Measurements from ENCODE around the gene ASB6. TPM values are rescaled to one million over a fixed set of nuclear protein-coding genes. Genes with fewer than 3 reads are reported as not detected.
"Not testable (repeated sequence)": the region's sequence is repeated elsewhere in the genome, so short reads cannot be mapped to it uniquely, and the experiment has no call there.

Gene ASB6
- total and polyA plus RNA-seq, 7 experiments from 2014 or later = 18.5 to 40.9 (median 28.1) TPM

- intact Hi-C loops (cut with micrococcal nuclease) = loop anchor here in 1 of 2 donors (2.0 kb wide), 1 partner anchor 22 kb away; the partner anchor contains the start of gene ASB6
- H3K4me3 ChIP-seq (ENCODE audit: low read length) = peak overlapping the region; percentile 44
- no peaks in the 10 kb centered on the region for H3K9me3 Mint-ChIP-seq
These were observed 22.9 kb upstream of the ASB6 start for GRCh38 chr9:129664746-129665388.

GRCh38 chr9:129662239-129662638 is 20.3 kb upstream of the ASB6 start:
- ATAC-seq; H3K9me3 Mint-ChIP-seq; intact Hi-C loops (cut with micrococcal nuclease); H3K36me3 Mint-ChIP-seq; DNase-seq; H3K4me3 Mint-ChIP-seq; POLR2A ChIA-PET; H3K27ac Mint-ChIP-seq; H3K4me3 ChIP-seq (ENCODE audit: low read length); H3K9me3 ChIP-seq (ENCODE audit: control insufficient read depth in 2 of 3, low read length in 3 of 3); H3K27me3 ChIP-seq (ENCODE audit: control insufficient read depth in 2 of 2, insufficient read depth in 2 of 2, low read length in 2 of 2); H3K36me3 ChIP-seq (ENCODE audit: control insufficient read depth in 2 of 3, insufficient read depth in 3 of 3, low read length in 3 of 3); H3K4me1 ChIP-seq (ENCODE audit: control insufficient read depth in 2 of 2, insufficient read depth in 2 of 2, low read length in 2 of 2); H3K27ac ChIP-seq (ENCODE audit: low read depth, low read length); H3K4me1 Mint-ChIP-seq: not testable (repeated sequence)
- CTCF ChIA-PET = interaction anchor here (0.6 to 0.7 kb wide), 3 partner anchors 10 to 817 kb away, joined by 3 to 7 read pairs (median 4); no protein-coding TSS in a partner anchor
- peaks cover 0 to 24% (median 2%) of the 10 kb centered on the region in 5 donors for H3K27me3 Mint-ChIP-seq

More at GRCh38 chr9:129664746-129665388, 22.9 kb upstream of the ASB6 start:
- ATAC-seq (peak; percentile 61), DNase-seq (peak in 4 of 9 donors; percentile 10 to 13 (median 12))
- no peak overlapping the region for H3K27ac ChIP-seq (ENCODE audit: low read depth, low read length)
- CTCF ChIA-PET = no interaction called here
- no peaks in the 10 kb centered on the region for H3K27me3 ChIP-seq (ENCODE audit: control insufficient read depth in 2 of 2, insufficient read depth in 2 of 2, low read length in 2 of 2)
- Mint-ChIP-seq H3K36me3 (no peaks in the 10 kb centered on the region), H3K4me1 (peaks cover 0 to 9% (median 4%) of the 10 kb centered on the region in 7 donors), H3K4me3 (peak overlapping the region; percentile 64 to 91 (median 83)), H3K27me3 (peaks cover 0 to 31% (median 17%) of the 10 kb centered on the region in 5 donors), H3K27ac (peak overlapping the region in 5 of 9 donors; percentile 14 to 75 (median 62))
- no peaks in the 10 kb centered on the region for H3K4me1 ChIP-seq (ENCODE audit: control insufficient read depth in 2 of 2, insufficient read depth in 2 of 2, low read length in 2 of 2)
- no peaks in the 10 kb centered on the region for H3K9me3 ChIP-seq (ENCODE audit: control insufficient read depth in 2 of 3, low read length in 3 of 3)
- no peaks in the 10 kb centered on the region for H3K36me3 ChIP-seq (ENCODE audit: control insufficient read depth in 2 of 3, insufficient read depth in 3 of 3, low read length in 3 of 3)
- POLR2A ChIA-PET = no interaction called here

GRCh38 chr9:129661029-129661428 is 19.1 kb upstream of the ASB6 start:
- ATAC-seq = no peak
- no peak for DNase-seq
- no peak overlapping the region for H3K4me3 Mint-ChIP-seq

GRCh38 chr9:129656795-129657390 is 14.9 kb upstream of the ASB6 start:
- H3K4me3 ChIP-seq (ENCODE audit: low read length) = no peak overlapping the region
- H3K27me3 ChIP-seq (ENCODE audit: control insufficient read depth in 2 of 2, insufficient read depth in 2 of 2, low read length in 2 of 2) = no peaks in the 10 kb centered on the region
- Mint-ChIP-seq H3K9me3 (no peaks in the 10 kb centered on the region), H3K36me3 (no peaks in the 10 kb centered on the region), H3K27ac (no peak overlapping the region), H3K4me3 (no peak overlapping the region), H3K27me3 (peaks cover 0 to 5% (median 0%) of the 10 kb centered on the region in 5 donors), H3K4me1 (peaks cover 0 to 2% (median 0%) of the 10 kb centered on the region in 7 donors)
- CTCF ChIA-PET = interaction anchor here (1.0 kb wide), 1 partner anchor 14 kb away, joined by 4 read pairs; no protein-coding TSS in a partner anchor
- no peaks in the 10 kb centered on the region for H3K36me3 ChIP-seq (ENCODE audit: control insufficient read depth in 2 of 3, insufficient read depth in 3 of 3, low read length in 3 of 3)
- DNase-seq (no peak), ATAC-seq (no peak)
- intact Hi-C loops (cut with micrococcal nuclease) = no loop called here
- H3K9me3 ChIP-seq (ENCODE audit: control insufficient read depth in 2 of 3, low read length in 3 of 3) = no peaks in the 10 kb centered on the region
- POLR2A ChIA-PET = no interaction called here
- no peaks in the 10 kb centered on the region for H3K4me1 ChIP-seq (ENCODE audit: control insufficient read depth in 2 of 2, insufficient read depth in 2 of 2, low read length in 2 of 2)
- no peak overlapping the region for H3K27ac ChIP-seq (ENCODE audit: low read depth, low read length)

More at GRCh38 chr9:129661029-129661428, 19.1 kb upstream of the ASB6 start:
- peaks cover 0 to 18% (median 0%) of the 10 kb centered on the region in 5 donors for H3K27me3 Mint-ChIP-seq
- Histone ChIP-seq H3K27ac (ENCODE audit: low read depth, low read length) (no peak overlapping the region), H3K36me3 (ENCODE audit: control insufficient read depth in 2 of 3, insufficient read depth in 3 of 3, low read length in 3 of 3) (no peaks in the 10 kb centered on the region), H3K9me3 (ENCODE audit: control insufficient read depth in 2 of 3, low read length in 3 of 3) (no peaks in the 10 kb centered on the region), H3K27me3 (ENCODE audit: control insufficient read depth in 2 of 2, insufficient read depth in 2 of 2, low read length in 2 of 2) (no peaks in the 10 kb centered on the region), H3K4me3 (ENCODE audit: low read length) (no peak overlapping the region), H3K4me1 (ENCODE audit: control insufficient read depth in 2 of 2, insufficient read depth in 2 of 2, low read length in 2 of 2) (no peaks in the 10 kb centered on the region)
- H3K4me1 Mint-ChIP-seq = peaks cover 0 to 5% (median 4%) of the 10 kb centered on the region in 7 donors
- POLR2A ChIA-PET = no interaction called here
- no peaks in the 10 kb centered on the region for H3K9me3 Mint-ChIP-seq
- intact Hi-C loops (cut with micrococcal nuclease) = no loop called here
- CTCF ChIA-PET = interaction anchor here (0.7 kb wide), 1 partner anchor 17 kb away, joined by 5 read pairs; no protein-coding TSS in a partner anchor
- no peaks in the 10 kb centered on the region for H3K36me3 Mint-ChIP-seq
- no peak overlapping the region for H3K27ac Mint-ChIP-seq

GRCh38 chr9:129655696-129656095 is 13.7 kb upstream of the ASB6 start:
- Histone ChIP-seq H3K9me3 (ENCODE audit: control insufficient read depth in 2 of 3, low read length in 3 of 3) (no peaks in the 10 kb centered on the region), H3K27me3 (ENCODE audit: control insufficient read depth in 2 of 2, insufficient read depth in 2 of 2, low read length in 2 of 2) (no peaks in the 10 kb centered on the region), H3K36me3 (ENCODE audit: control insufficient read depth in 2 of 3, insufficient read depth in 3 of 3, low read length in 3 of 3) (no peaks in the 10 kb centered on the region), H3K4me1 (ENCODE audit: control insufficient read depth in 2 of 2, insufficient read depth in 2 of 2, low read length in 2 of 2) (no peaks in the 10 kb centered on the region), H3K27ac (ENCODE audit: low read depth, low read length) (no peak overlapping the region), H3K4me3 (ENCODE audit: low read length) (no peak overlapping the region)
- POLR2A ChIA-PET = no interaction called here
- CTCF ChIA-PET = interaction anchor here (1.0 kb wide), 1 partner anchor 13 kb away, joined by 4 read pairs; no protein-coding TSS in a partner anchor
- Mint-ChIP-seq H3K27me3 (peaks cover 0 to 2% (median 0%) of the 10 kb centered on the region in 5 donors), H3K9me3 (no peaks in the 10 kb centered on the region), H3K27ac (no peak overlapping the region), H3K36me3 (no peaks in the 10 kb centered on the region), H3K4me3 (no peak overlapping the region), H3K4me1 (no peaks in the 10 kb centered on the region)
- ATAC-seq (no peak), DNase-seq (no peak)
- intact Hi-C loops (cut with micrococcal nuclease) = no loop called here

GRCh38 chr9:129655154-129655553 is 13.2 kb upstream of the ASB6 start:
- CTCF ChIA-PET = no interaction called here
- no peak overlapping the region for H3K27ac ChIP-seq (ENCODE audit: low read depth, low read length)
- Mint-ChIP-seq H3K4me3 (no peak overlapping the region), H3K9me3 (no peaks in the 10 kb centered on the region), H3K4me1 (no peaks in the 10 kb centered on the region), H3K36me3 (no peaks in the 10 kb centered on the region), H3K27me3 (peaks cover 0 to 2% (median 0%) of the 10 kb centered on the region in 5 donors), H3K27ac (no peak overlapping the region)
- H3K36me3 ChIP-seq (ENCODE audit: control insufficient read depth in 2 of 3, insufficient read depth in 3 of 3, low read length in 3 of 3) = no peaks in the 10 kb centered on the region
- H3K4me1 ChIP-seq (ENCODE audit: control insufficient read depth in 2 of 2, insufficient read depth in 2 of 2, low read length in 2 of 2) = no peaks in the 10 kb centered on the region
- intact Hi-C loops (cut with micrococcal nuclease) = no loop called here
- POLR2A ChIA-PET = no interaction called here
- no peak overlapping the region for H3K4me3 ChIP-seq (ENCODE audit: low read length)
- H3K27me3 ChIP-seq (ENCODE audit: control insufficient read depth in 2 of 2, insufficient read depth in 2 of 2, low read length in 2 of 2) = no peaks in the 10 kb centered on the region
- DNase-seq (no peak), ATAC-seq (no peak)
- no peaks in the 10 kb centered on the region for H3K9me3 ChIP-seq (ENCODE audit: control insufficient read depth in 2 of 3, low read length in 3 of 3)

Data from naive thymus-derived CD4-positive, alpha-beta T cell (primary cell).